H1 (cell line): ENCODE measurements around the gene ISG20L2. TPM values are rescaled to one million over a fixed set of nuclear protein-coding genes. Genes with fewer than 3 reads are reported as not detected.

Source experiments
- CEBPB ChIP-seq: IDR thresholded peaks from 2 replicates; pipeline ENCODE4 v1.6.1; 2012; ENCODE audit warnings: low read depth, low read length
- E2F6 ChIP-seq: IDR thresholded peaks from 2 replicates; pipeline ENCODE4 v1.6.1; 2012; ENCODE audit warnings: inconsistent platforms
- RAD21 ChIP-seq, 2 experiments: IDR thresholded peaks in 1 of 2; conservative IDR thresholded peaks in 1 of 2; 2 replicates each; pipeline ENCODE4 v1.6.1; 2011; ENCODE audit warnings: low read depth in 2 of 2, low read length in 2 of 2, improper control_type of control experiment in 1 of 2, inconsistent platforms in 1 of 2, mild to moderate bottlenecking in 1 of 2, moderate library complexity in 1 of 2
- RBBP5 ChIP-seq: IDR thresholded peaks from 2 replicates; pipeline ENCODE4 v1.7.1; 2012; ENCODE audit warnings: low read depth, mild to moderate bottlenecking, inconsistent platforms, low read length, moderate library complexity, borderline replicate concordance
- SIN3A ChIP-seq, 2 experiments: IDR thresholded peaks in 1 of 2; conservative IDR thresholded peaks in 1 of 2; 2 replicates each; pipeline ENCODE4 v1.6.1; 2011 to 2012; ENCODE audit warnings: low read length in 2 of 2, improper control_type of control experiment in 1 of 2, low read depth in 1 of 2, mild to moderate bottlenecking in 1 of 2
- SP2 ChIP-seq: IDR thresholded peaks from 2 replicates; pipeline ENCODE4 v1.6.1; 2012; ENCODE audit warnings: mild to moderate bottlenecking, low read length, inconsistent platforms
- polyA plus RNA-seq, 7 experiments: library from polyadenylated mRNA; depleted of rRNA in 3 of 7; stranded (reverse) in 5 of 7; unstranded in 2 of 7; fragments of >200 nt in 5 of 7; fragments of 200-250 nt in 2 of 7; gene quantifications; 1 replicate in 5 of 7; 2 replicates in 1 of 7; 4 replicates in 1 of 7; pipeline versions ENCODE4 v1.2.1 to v1.2.3, GENCODE V29; 2011 to 2013; ENCODE audit warnings: missing spikeins in 2 of 7, mixed read lengths in 2 of 7
- total RNA-seq: library from RNA; stranded (reverse); fragmentation: NEBNext Ultra II Directional; extraction: Animal tissue kit (Norgen Biotek cat#: 25700); gene quantifications from 2 replicates; pipeline ENCODE4 v1.2.1, GENCODE V29; 2021

Gene ISG20L2
- total and polyA plus RNA-seq, 2 of the 8 experiments (the other 6 are each of a cell fraction or from before 2014, with no cell fraction given) = 47.5 to 53.0 TPM

GRCh38 chr1:156700736-156701531 lies 27.6 kb downstream of the ISG20L2 start (continued):
- TF ChIP-seq RBBP5 (no peak), SIN3A (conservative IDR thresholded peaks at IDR 0.05 in 1 of 2, IDR thresholded peaks at IDR 0.05 in 1 of 2; ENCODE audit: low read depth in 1 of 2, low read length in 2 of 2) (no peak), RAD21 (IDR thresholded peaks at IDR 0.05 in 1 of 2, conservative IDR thresholded peaks at IDR 0.05 in 1 of 2; ENCODE audit: low read depth in 2 of 2, low read length in 2 of 2) (no peak), CEBPB (no peak), E2F6 (no peak), SP2 (no peak)
